H1 (cell line): ENCODE measurements around the gene WDFY3.

ENCODE experiments used
- BCL11A ChIP-seq, 2 experiments: IDR thresholded peaks; one replicate each; pipeline ENCODE4 v1.6.1; 2011; ENCODE audit warnings: low read depth in 2 of 2, low read length in 2 of 2, mild to moderate bottlenecking in 2 of 2
- CHD2 ChIP-seq: IDR thresholded peaks from 2 replicates; pipeline ENCODE4 v1.6.1; 2012; ENCODE audit warnings: low read length, improper control_type of control experiment
- CTCF ChIP-seq, 3 experiments: IDR thresholded peaks; 1 replicate in 2 of 3; 2 replicates in 1 of 3; pipeline versions ENCODE4 v1.5.1 to v1.6.1; 2011; ENCODE audit warnings: low read length in 3 of 3, mild to moderate bottlenecking in 3 of 3, inconsistent platforms in 2 of 3, low read depth in 1 of 3, moderate library complexity in 1 of 3; ENCODE audit not compliant: insufficient read depth in 1 of 3; ENCODE audit errors: control extremely low read depth in 1 of 3
- E2F6 ChIP-seq: IDR thresholded peaks from 2 replicates; pipeline ENCODE4 v1.6.1; 2012; ENCODE audit warnings: inconsistent platforms
- EP300 ChIP-seq, 2 experiments: IDR thresholded peaks; 1 replicate in 1 of 2; 2 replicates in 1 of 2; pipeline ENCODE4 v1.6.1; 2011 to 2012; ENCODE audit warnings: low read depth in 2 of 2, low read length in 2 of 2, mild to moderate bottlenecking in 2 of 2, borderline replicate concordance in 1 of 2, inconsistent platforms in 1 of 2, moderate library complexity in 1 of 2
- GTF2F1 ChIP-seq: IDR thresholded peaks from 2 replicates; pipeline ENCODE4 v1.6.1; 2012; ENCODE audit warnings: low read depth, low read length, improper control_type of control experiment, borderline replicate concordance
- POLR2A ChIP-seq, 2 experiments: IDR thresholded peaks; 1 replicate in 1 of 2; 2 replicates in 1 of 2; pipeline ENCODE4 v1.6.1; 2011; ENCODE audit warnings: low read depth in 2 of 2, low read length in 2 of 2, mild to moderate bottlenecking in 2 of 2; ENCODE audit errors: control extremely low read depth in 1 of 2
- POLR2AphosphoS5 ChIP-seq: IDR thresholded peaks from 2 replicates; pipeline ENCODE4 v1.6.1; 2011; ENCODE audit warnings: low read depth, low read length
- SP2 ChIP-seq: IDR thresholded peaks from 2 replicates; pipeline ENCODE4 v1.6.1; 2012; ENCODE audit warnings: mild to moderate bottlenecking, low read length, inconsistent platforms
- SRF ChIP-seq: IDR thresholded peaks from 2 replicates; pipeline ENCODE4 v1.6.1; 2011; ENCODE audit warnings: mild to moderate bottlenecking, low read depth, low read length, moderate library complexity
- TBP ChIP-seq: IDR thresholded peaks from 2 replicates; pipeline ENCODE4 v1.6.1; 2011; ENCODE audit warnings: low read depth, low read length, improper control_type of control experiment
- TCF12 ChIP-seq: IDR thresholded peaks from 2 replicates; pipeline ENCODE4 v1.6.1; 2011; ENCODE audit warnings: low read depth, mild to moderate bottlenecking, low read length
- TEAD4 ChIP-seq: IDR thresholded peaks from 2 replicates; pipeline ENCODE4 v1.6.1; 2012; ENCODE audit warnings: low read depth, low read length, inconsistent platforms, mixed read lengths

DNA sequence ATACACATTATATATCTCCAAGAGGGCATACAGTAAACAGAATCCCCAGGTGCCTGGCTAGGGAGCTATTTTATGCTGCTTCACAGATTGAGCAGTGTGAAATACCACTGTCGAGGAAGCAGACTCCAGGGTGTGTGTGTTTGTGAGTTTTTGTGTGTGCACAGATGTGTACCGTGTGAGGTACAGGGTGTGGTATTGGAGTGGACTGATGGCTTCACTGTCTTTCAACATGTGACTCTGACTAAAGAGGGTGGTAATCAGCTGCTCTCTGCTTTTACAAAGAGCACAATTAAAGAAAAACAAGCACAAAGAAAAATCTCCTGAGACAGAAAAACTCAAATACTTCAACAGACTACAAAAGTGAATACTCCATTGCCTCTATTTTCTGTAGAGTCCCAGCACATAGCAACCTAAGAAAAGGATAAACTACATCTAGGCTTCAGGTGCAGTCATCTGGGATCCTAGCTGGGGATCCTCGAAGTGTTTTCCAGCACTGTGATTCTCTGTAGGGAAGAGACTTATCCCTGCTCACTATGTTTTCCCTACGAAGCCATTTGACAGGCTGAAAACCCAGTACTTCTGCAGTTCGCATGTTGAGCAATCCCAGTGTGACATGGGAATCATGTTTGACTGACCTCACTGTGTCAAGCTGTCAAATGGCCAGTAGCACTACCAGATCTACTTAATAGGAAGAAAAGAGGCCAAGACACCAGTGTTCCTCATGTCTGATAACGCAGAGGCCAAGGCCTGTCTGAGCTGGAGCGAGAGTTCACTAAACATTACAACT, 283.2 kb downstream of the WDFY3 start:
- no peak for TF ChIP-seq CTCF (IDR thresholded peaks at IDR 0.05; ENCODE audit: control extremely low read depth in 1 of 3, insufficient read depth in 1 of 3, low read depth in 1 of 3, low read length in 3 of 3)
- no peak for TF ChIP-seq CHD2
- no peak for TF ChIP-seq POLR2AphosphoS5
- TF ChIP-seq GTF2F1, result no peak
- TF ChIP-seq SRF, result no peak
- no peak for TF ChIP-seq POLR2A (IDR thresholded peaks at IDR 0.05; ENCODE audit: control extremely low read depth in 1 of 2, low read depth in 2 of 2, low read length in 2 of 2)
- TF ChIP-seq BCL11A (IDR thresholded peaks at IDR 0.05; ENCODE audit: low read depth in 2 of 2, low read length in 2 of 2), result no peak
- TF ChIP-seq TCF12, result no peak
- TF ChIP-seq E2F6, result no peak
- no peak for TF ChIP-seq SP2
- TF ChIP-seq TBP, result no peak
- no peak for TF ChIP-seq EP300 (IDR thresholded peaks at IDR 0.05; ENCODE audit: borderline replicate concordance in 1 of 2, low read depth in 2 of 2, low read length in 2 of 2)
- TF ChIP-seq TEAD4, result no peak
